A549 (cell line): ENCODE measurements around the gene POC1A.

Source experiments
- BCL3 ChIP-seq: fragments of >200 bp; sonication (Bioruptor Twin); formaldehyde crosslinking; IDR thresholded peaks from 3 replicates; pipeline ENCODE4 v1.6.1; 2016
- CTCF ChIP-seq: fragments of >200 bp; sonication (Bioruptor Twin); formaldehyde crosslinking; IDR thresholded peaks from 3 replicates; pipeline ENCODE4 v1.5.1; 2016
- EHMT2 ChIP-seq: fragments of 200-600 bp; sonication (generic); IDR thresholded peaks from 2 replicates; pipeline ENCODE4 v1.6.1; 2016; ENCODE audit warnings: antibody characterized with exemption, low read depth, mild to moderate bottlenecking, moderate library complexity
- ESRRA ChIP-seq: fragments of 150-350 bp; IDR thresholded peaks from 2 replicates; pipeline ENCODE4 v1.6.1; 2014; ENCODE audit warnings: mild to moderate bottlenecking, low read length, borderline replicate concordance
- FOXS1 ChIP-seq: fragments of 250-450 bp; sonication (Bioruptor Pico); IDR thresholded peaks from 2 replicates; pipeline ENCODE4 v1.5.0; 2020; ENCODE audit warnings: mild to moderate bottlenecking, moderate library complexity
- GATA3 ChIP-seq: IDR thresholded peaks from 2 replicates; pipeline ENCODE4 v1.6.1; 2012; ENCODE audit warnings: borderline replicate concordance
- HOXB13 ChIP-seq: fragments of 250-450 bp; sonication (Bioruptor Pico); IDR thresholded peaks from 2 replicates; pipeline ENCODE4 v1.5.0; 2020; ENCODE audit warnings: low read depth, mild to moderate bottlenecking, moderate library complexity
- KDM1A ChIP-seq: fragments of 200-600 bp; sonication (generic); IDR thresholded peaks from 2 replicates; pipeline ENCODE4 v1.6.1; 2016; ENCODE audit warnings: low read depth, mild to moderate bottlenecking
- MAX ChIP-seq: IDR thresholded peaks from 2 replicates; pipeline ENCODE4 v1.6.1; 2012
- POLR2A ChIP-seq: IDR thresholded peaks from 2 replicates; pipeline ENCODE4 v1.6.1; 2012; ENCODE audit warnings: mild to moderate bottlenecking, low read length
- POLR2AphosphoS2 ChIP-seq: conservative IDR thresholded peaks from 2 replicates; pipeline ENCODE4 v1.6.1; 2012; ENCODE audit warnings: low read length, improper control_type of control experiment, inconsistent platforms
- REST ChIP-seq: fragments of 200-600 bp; sonication (generic); IDR thresholded peaks from 2 replicates; pipeline ENCODE4 v1.6.1; 2016; ENCODE audit warnings: antibody characterized with exemption, mild to moderate bottlenecking, moderate library complexity
- RFX5 ChIP-seq: fragments of 450-650 bp; IDR thresholded peaks from 2 replicates; pipeline ENCODE4 v1.7.1; 2014; ENCODE audit warnings: antibody characterized with exemption, mild to moderate bottlenecking, moderate library complexity

GRCh38 chr3:52093756-52094545, 60.3 kb downstream of the POC1A start:
- TF ChIP-seq CTCF: no peak
- no peak for TF ChIP-seq BCL3
- no peak for TF ChIP-seq RFX5
- no peak for TF ChIP-seq ESRRA
- no peak for TF ChIP-seq REST
- no peak for TF ChIP-seq GATA3
- no peak for TF ChIP-seq EHMT2
- no peak for TF ChIP-seq POLR2A
- no peak for TF ChIP-seq POLR2AphosphoS2
- TF ChIP-seq MAX: no peak
- TF ChIP-seq FOXS1 (CRISPR knock-in tag): no peak
- TF ChIP-seq KDM1A: no peak
- no peak for TF ChIP-seq HOXB13 (CRISPR knock-in tag)
